GM21526 (cell line): ENCODE measurements around the gene FGF14.

ENCODE experiments used
- ATAC-seq: cut with Tn5 transposase; IDR thresholded peaks from one replicate; pipeline ENCODE4 v1.9.1; 2021; ENCODE audit warnings: moderate library complexity; ENCODE audit not compliant: unreplicated experiment, low FRiP score

Gene FGF14

GRCh38 chr13:102261316-102261715 lies 140.5 kb downstream of the FGF14 start:
- ATAC-seq, result no peak

GRCh38 chr13:102260256-102260655 lies 141.6 kb downstream of the FGF14 start:
- no peak for ATAC-seq

GRCh38 chr13:102255409-102255808 lies 146.4 kb downstream of the FGF14 start:
- no peak for ATAC-seq

- no peak for ATAC-seq
Observed at GRCh38 chr13:102251817-102252216, 150.0 kb downstream of the FGF14 start.

GRCh38 chr13:102250448-102250847 lies 151.4 kb downstream of the FGF14 start:
- no peak for ATAC-seq

GRCh38 chr13:102244607-102245227 lies 157.1 kb downstream of the FGF14 start:
- no peak for ATAC-seq

- no peak for ATAC-seq
Observed at GRCh38 chr13:102240110-102240509, 161.7 kb downstream of the FGF14 start.

- ATAC-seq, result no peak
Observed at GRCh38 chr13:102237230-102237629, 164.6 kb downstream of the FGF14 start.

- ATAC-seq, result no peak
Observed at GRCh38 chr13:102236830-102237229, 165.0 kb downstream of the FGF14 start.

- ATAC-seq, result no peak
Observed at GRCh38 chr13:102236341-102236740, 165.5 kb downstream of the FGF14 start.

GRCh38 chr13:102235689-102236088 lies 166.2 kb downstream of the FGF14 start:
- ATAC-seq, result no peak

- ATAC-seq, result no peak
Observed at GRCh38 chr13:102234618-102235017, 167.2 kb downstream of the FGF14 start.

GRCh38 chr13:102233566-102234208 lies 168.2 kb downstream of the FGF14 start:
- ATAC-seq, result no peak

- no peak for ATAC-seq
Observed at GRCh38 chr13:102231479-102231878, 170.4 kb downstream of the FGF14 start.

GRCh38 chr13:102227741-102228140 lies 174.1 kb downstream of the FGF14 start:
- no peak for ATAC-seq

- ATAC-seq, result no peak
Observed at GRCh38 chr13:102226591-102226990, 175.3 kb downstream of the FGF14 start.

- no peak for ATAC-seq
Observed at GRCh38 chr13:102225892-102226291, 176.0 kb downstream of the FGF14 start.

GRCh38 chr13:102220681-102221228 lies 181.1 kb downstream of the FGF14 start:
- ATAC-seq, result no peak

- no peak for ATAC-seq
Observed at GRCh38 chr13:102214956-102215355, 186.9 kb downstream of the FGF14 start.

GRCh38 chr13:102212729-102213128 lies 189.1 kb downstream of the FGF14 start:
- ATAC-seq, result no peak

GRCh38 chr13:102208347-102208746 lies 193.5 kb downstream of the FGF14 start:
- no peak for ATAC-seq

- no peak for ATAC-seq
Observed at GRCh38 chr13:102207680-102208342, 194.0 kb downstream of the FGF14 start.
